Calu3 (cell line): ENCODE data around the gene PSMB2. TPM values are rescaled to one million over a fixed set of nuclear protein-coding genes. Genes with fewer than 3 reads are reported as not detected.

ENCODE experiments used
- BruUV-seq: library from RNA; stranded (reverse); fragments of 400-500 nt; replicated peaks from 2 replicates; lab custom pipeline; 2021; lab: Mats Ljungman, UMichigan
- CTCF ChIA-PET: fragments of 300-600 bp; sonication (Branson Sonifier 250); formaldehyde crosslinking; loops from one replicate; lab custom pipeline; 2022; ENCODE audit warnings: antibody characterized with exemption; lab: Charles Lee
- DNase-seq: peaks from one replicate; pipeline ENCODE4 v3.0.0; 2022
- H3K27ac Mint-ChIP-seq: one replicate; pipeline ENCODE4 v1.8.0; 2022; ENCODE audit warnings: mixed read lengths; ENCODE audit not compliant: unreplicated experiment
- H3K27me3 Mint-ChIP-seq: one replicate; pipeline ENCODE4 v1.8.0; 2022; ENCODE audit warnings: mixed read lengths; ENCODE audit not compliant: unreplicated experiment
- H3K36me3 Mint-ChIP-seq: one replicate; pipeline ENCODE4 v1.8.0; 2022; ENCODE audit warnings: mild to moderate bottlenecking, moderate library complexity, mixed read lengths; ENCODE audit not compliant: insufficient read depth, unreplicated experiment
- H3K4me1 Mint-ChIP-seq: one replicate; pipeline ENCODE4 v1.8.0; 2022; ENCODE audit warnings: mild to moderate bottlenecking, low read depth, mixed read lengths; ENCODE audit not compliant: unreplicated experiment
- H3K4me3 Mint-ChIP-seq: one replicate; pipeline ENCODE4 v1.8.0; 2022; ENCODE audit warnings: mild to moderate bottlenecking, low read depth, moderate library complexity, mixed read lengths; ENCODE audit not compliant: unreplicated experiment
- H3K9me3 Mint-ChIP-seq: one replicate; pipeline ENCODE4 v1.8.0; 2022; ENCODE audit warnings: low read depth, mixed read lengths; ENCODE audit not compliant: unreplicated experiment
- intact Hi-C: fragments of 100-400 bp; cut with micrococcal nuclease; formaldehyde crosslinking; loops from one replicate; pipeline ENCODE4 v1.10.0; 2022; ENCODE audit not compliant: unreplicated experiment
- total RNA-seq: library from RNA; stranded (reverse); gene quantifications from 2 replicates; pipeline ENCODE4 v1.2.3, GENCODE V29; 2022
- TF ChIP-seq, protein P1 (sequence below): fragments of 200-600 bp; IDR thresholded peaks from one replicate; pipeline ENCODE4 v1.8.0; 2022; ENCODE audit warnings: antibody characterized with exemption; ENCODE audit not compliant: unreplicated experiment

The PSMB2 gene
- total RNA-seq, 1 experiment from 2014 or later = 109 TPM

DNA sequence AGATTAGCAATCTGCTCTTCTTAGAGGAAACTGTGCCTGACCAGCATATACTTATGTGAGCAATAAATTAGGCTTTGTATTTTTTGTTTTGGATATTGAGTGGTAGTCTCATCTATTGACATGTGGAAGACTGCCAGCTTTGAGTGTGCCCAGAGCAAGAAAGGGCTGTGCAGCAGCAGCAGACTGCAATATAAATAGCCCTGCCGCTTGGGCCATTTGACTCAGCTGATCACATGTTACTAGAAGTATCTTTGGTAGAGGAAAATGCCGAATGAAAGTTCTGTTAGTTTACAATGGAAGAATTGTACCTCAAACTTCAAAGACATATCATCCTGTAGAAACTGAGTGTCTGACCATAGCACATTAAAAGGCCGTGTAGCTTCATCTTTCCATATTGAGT, 9.1 kb upstream of the PSMB2 start:
- TF ChIP-seq, protein P1, sequence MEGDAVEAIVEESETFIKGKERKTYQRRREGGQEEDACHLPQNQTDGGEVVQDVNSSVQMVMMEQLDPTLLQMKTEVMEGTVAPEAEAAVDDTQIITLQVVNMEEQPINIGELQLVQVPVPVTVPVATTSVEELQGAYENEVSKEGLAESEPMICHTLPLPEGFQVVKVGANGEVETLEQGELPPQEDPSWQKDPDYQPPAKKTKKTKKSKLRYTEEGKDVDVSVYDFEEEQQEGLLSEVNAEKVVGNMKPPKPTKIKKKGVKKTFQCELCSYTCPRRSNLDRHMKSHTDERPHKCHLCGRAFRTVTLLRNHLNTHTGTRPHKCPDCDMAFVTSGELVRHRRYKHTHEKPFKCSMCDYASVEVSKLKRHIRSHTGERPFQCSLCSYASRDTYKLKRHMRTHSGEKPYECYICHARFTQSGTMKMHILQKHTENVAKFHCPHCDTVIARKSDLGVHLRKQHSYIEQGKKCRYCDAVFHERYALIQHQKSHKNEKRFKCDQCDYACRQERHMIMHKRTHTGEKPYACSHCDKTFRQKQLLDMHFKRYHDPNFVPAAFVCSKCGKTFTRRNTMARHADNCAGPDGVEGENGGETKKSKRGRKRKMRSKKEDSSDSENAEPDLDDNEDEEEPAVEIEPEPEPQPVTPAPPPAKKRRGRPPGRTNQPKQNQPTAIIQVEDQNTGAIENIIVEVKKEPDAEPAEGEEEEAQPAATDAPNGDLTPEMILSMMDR = no peak
- H3K4me1 Mint-ChIP-seq = no peaks in the 10 kb centered on the region
- no peaks in the 10 kb centered on the region for H3K36me3 Mint-ChIP-seq
- no peak overlapping the region for H3K4me3 Mint-ChIP-seq
- H3K27ac Mint-ChIP-seq = no peak overlapping the region
- peaks cover 84% of the 10 kb centered on the region for H3K27me3 Mint-ChIP-seq
- H3K9me3 Mint-ChIP-seq = no peaks in the 10 kb centered on the region
- intact Hi-C loops = no loop called here
- BruUV-seq = no TSS peak
- DNase-seq = no peak
- CTCF ChIA-PET = no interaction called here

DNA sequence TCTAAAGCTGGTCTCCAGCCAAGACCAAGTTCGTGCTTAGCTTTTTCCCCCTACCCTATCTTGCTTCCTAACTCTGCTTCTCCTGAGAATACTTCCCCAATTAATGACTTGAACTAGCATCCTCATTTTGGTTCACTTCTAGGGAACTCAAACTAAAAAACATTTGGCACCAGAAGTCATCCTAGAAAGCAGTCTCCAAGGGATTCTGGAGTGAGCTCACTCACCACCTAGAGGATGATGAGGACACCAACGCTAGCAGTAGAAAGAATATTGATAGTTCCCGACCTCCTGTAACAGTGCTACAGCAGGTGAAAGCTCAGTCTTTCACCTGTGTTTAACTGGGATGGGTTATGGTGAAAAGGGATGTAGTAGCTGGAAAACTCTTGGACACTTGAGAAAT, 4.7 kb upstream of the PSMB2 start:
- H3K27ac Mint-ChIP-seq = no peak overlapping the region
- peaks cover 59% of the 10 kb centered on the region for H3K27me3 Mint-ChIP-seq
- CTCF ChIA-PET = interaction anchor here (0.5 to 2.1 kb wide), 3 partner anchors 9 to 167 kb away, joined by 3 to 9 read pairs (median 3); no protein-coding TSS in a partner anchor
- BruUV-seq = no TSS peak
- H3K36me3 Mint-ChIP-seq = peaks cover 17% of the 10 kb centered on the region
- peak; percentile 5 for DNase-seq
- TF ChIP-seq, protein P1 = no peak
- no peak overlapping the region for H3K4me3 Mint-ChIP-seq
- no peaks in the 10 kb centered on the region for H3K9me3 Mint-ChIP-seq
- no peaks in the 10 kb centered on the region for H3K4me1 Mint-ChIP-seq
- intact Hi-C loops = no loop called here

DNA sequence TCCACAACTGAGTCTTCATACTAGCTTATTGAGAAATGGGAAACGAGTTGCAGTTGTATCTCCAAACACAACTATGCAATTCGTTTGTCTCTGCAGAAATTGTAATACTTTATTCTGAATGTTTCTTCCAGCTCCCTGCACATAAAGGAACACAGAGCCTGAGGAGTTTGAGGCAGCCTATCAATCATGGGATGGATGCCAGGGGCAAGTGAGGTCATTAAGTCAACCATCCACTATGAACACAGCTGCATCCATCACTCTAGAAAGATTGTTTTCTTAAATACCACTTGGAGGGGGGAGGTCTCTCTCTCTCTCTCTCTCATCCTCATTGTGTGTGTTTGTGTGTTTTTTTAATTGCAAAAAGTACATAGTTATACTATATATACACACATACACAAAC, 2.9 kb upstream of the PSMB2 start:
- CTCF ChIA-PET = interaction anchor here (0.5 kb wide), 1 partner anchor 58 kb away, joined by 4 read pairs; no protein-coding TSS in a partner anchor
- Mint-ChIP-seq H3K27ac (no peak overlapping the region), H3K4me3 (no peak overlapping the region), H3K4me1 (no peaks in the 10 kb centered on the region), H3K27me3 (peaks cover 41% of the 10 kb centered on the region), H3K36me3 (peaks cover 28% of the 10 kb centered on the region), H3K9me3 (no peaks in the 10 kb centered on the region)
- intact Hi-C loops = loop anchor here (5.0 kb wide), 1 partner anchor 73 kb away; the partner anchor contains the start of gene C1orf216
- TF ChIP-seq, protein P1 = no peak
- BruUV-seq = no TSS peak
- DNase-seq = no peak

DNA sequence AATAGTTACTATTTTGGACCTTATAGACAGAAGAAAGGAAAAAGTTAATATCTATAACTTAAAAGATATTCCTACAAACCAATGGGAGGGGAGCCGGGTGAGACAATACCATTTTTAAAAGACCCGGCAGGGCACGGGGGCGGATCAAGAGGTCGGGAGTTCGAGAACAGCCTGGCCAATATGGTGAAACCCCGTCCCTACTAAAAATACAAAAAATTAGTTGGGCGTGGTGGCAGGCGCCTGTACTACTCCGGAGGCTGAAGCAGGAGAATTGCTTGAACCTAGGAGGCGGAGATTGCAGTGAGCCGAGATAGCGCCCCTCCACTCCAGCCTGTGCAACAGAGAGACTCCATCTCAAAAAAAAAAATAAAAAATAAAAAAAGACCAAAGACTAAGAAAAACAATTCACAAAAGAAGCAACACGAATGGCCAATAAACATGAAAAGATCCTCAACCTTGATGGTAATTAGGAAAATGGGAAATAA, 1.2 kb upstream of the PSMB2 start:
- intact Hi-C loops = loop anchor here (5.0 kb wide), 1 partner anchor 75 kb away; the partner anchor contains the start of gene C1orf216
- BruUV-seq = no TSS peak
- H3K4me1 Mint-ChIP-seq = peaks cover 10% of the 10 kb centered on the region
- peak overlapping the region; percentile 100 for H3K27ac Mint-ChIP-seq
- H3K36me3 Mint-ChIP-seq = peaks cover 32% of the 10 kb centered on the region
- CTCF ChIA-PET = no interaction called here
- peaks cover 34% of the 10 kb centered on the region for H3K27me3 Mint-ChIP-seq
- TF ChIP-seq, protein P1 = no peak
- H3K9me3 Mint-ChIP-seq = no peaks in the 10 kb centered on the region
- peak; percentile 19 for DNase-seq
- peak overlapping the region; percentile 99 for H3K4me3 Mint-ChIP-seq
